Colonic mucosa (tissue), 4 donors: ENCODE data around the gene FADS2. TPM values are rescaled to one million over a fixed set of nuclear protein-coding genes. Genes with fewer than 3 reads are reported as not detected.
A peak's percentile ranks its signal among the peaks of the same experiment; 100 is the strongest.

Experiments used
- DNase-seq: peaks from one replicate; pipeline ENCODE4 v3.0.0-alpha.2; 2020
- H3K27ac ChIP-seq: fragments of 200-600 bp; one replicate; pipeline ENCODE4 v1.8.0; 2021
- H3K27me3 ChIP-seq: fragments of 200-600 bp; one replicate; pipeline ENCODE4 v1.8.0; 2021
- H3K36me3 ChIP-seq: fragments of 200-600 bp; one replicate; pipeline ENCODE4 v1.8.0; 2021
- H3K4me1 ChIP-seq: fragments of 200-600 bp; one replicate; pipeline ENCODE4 v1.8.0; 2021; ENCODE audit warnings: mild to moderate bottlenecking
- H3K4me3 ChIP-seq: fragments of 200-600 bp; one replicate; pipeline ENCODE4 v1.8.0; 2021
- H3K9ac ChIP-seq, 2 donors: one replicate each; pipeline ENCODE4 v1.7.0; 2013; ENCODE audit warnings: control low read depth in 2 of 2, low read depth in 2 of 2, low read length in 2 of 2
- H3K9me3 ChIP-seq: fragments of 200-600 bp; one replicate; pipeline ENCODE4 v1.8.0; 2021
- intact Hi-C: fragments of 100-400 bp; cut with DNase I; formaldehyde crosslinking; loops from one replicate; pipeline ENCODE4 v1.14.1; 2022
- total RNA-seq, 2 donors: library from RNA; stranded (reverse); fragmentation: NEBNext Ultra II Directional in 1 of 2; extraction: Animal tissue kit (Norgen Biotek cat#: 25700) in 1 of 2; gene quantifications; one replicate each; pipeline ENCODE4 v1.2.1, GENCODE V29; 2021
- TF ChIP-seq, protein P1 (sequence below): fragments of 200-600 bp; IDR thresholded peaks from one replicate; pipeline ENCODE4 v1.8.0; 2022; ENCODE audit warnings: antibody characterized with exemption, mild to moderate bottlenecking
- donor health status: healthy.
- donor health status: DM: no; HTN: no; CAD: no.
- donor health status: DM: no; HTN: no; CAD: no.

Gene FADS2
- total RNA-seq, 2 donors from 2014 or later, result 13.9 to 38.6 TPM

DNA sequence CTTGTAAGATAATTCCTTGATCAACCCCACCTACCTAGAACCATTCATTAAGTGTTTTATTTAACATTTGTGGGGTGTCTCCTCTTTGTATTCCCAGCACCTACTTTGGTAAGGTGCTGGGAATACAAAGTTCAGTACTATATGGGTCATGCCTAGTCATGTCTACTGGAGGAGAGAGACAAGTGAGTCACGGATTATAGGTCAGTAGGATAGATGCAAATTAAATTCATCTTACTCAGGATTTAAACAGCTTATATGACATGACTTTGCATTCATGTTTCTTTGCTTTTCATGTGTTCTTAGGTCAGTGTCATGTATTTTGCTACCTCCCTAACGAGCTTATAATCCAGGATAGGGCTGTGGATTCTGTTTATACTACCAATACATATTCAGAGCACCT lies 7.9 kb upstream of the FADS2 start:
- no peaks in the 10 kb centered on the region for H3K4me1 ChIP-seq

GRCh38 chr11:61826930-61827570 lies 1.1 kb upstream of the FADS2 start:
- TF ChIP-seq, protein P1, sequence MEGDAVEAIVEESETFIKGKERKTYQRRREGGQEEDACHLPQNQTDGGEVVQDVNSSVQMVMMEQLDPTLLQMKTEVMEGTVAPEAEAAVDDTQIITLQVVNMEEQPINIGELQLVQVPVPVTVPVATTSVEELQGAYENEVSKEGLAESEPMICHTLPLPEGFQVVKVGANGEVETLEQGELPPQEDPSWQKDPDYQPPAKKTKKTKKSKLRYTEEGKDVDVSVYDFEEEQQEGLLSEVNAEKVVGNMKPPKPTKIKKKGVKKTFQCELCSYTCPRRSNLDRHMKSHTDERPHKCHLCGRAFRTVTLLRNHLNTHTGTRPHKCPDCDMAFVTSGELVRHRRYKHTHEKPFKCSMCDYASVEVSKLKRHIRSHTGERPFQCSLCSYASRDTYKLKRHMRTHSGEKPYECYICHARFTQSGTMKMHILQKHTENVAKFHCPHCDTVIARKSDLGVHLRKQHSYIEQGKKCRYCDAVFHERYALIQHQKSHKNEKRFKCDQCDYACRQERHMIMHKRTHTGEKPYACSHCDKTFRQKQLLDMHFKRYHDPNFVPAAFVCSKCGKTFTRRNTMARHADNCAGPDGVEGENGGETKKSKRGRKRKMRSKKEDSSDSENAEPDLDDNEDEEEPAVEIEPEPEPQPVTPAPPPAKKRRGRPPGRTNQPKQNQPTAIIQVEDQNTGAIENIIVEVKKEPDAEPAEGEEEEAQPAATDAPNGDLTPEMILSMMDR, result no peak

More for the DNA sequence above, 7.9 kb upstream of the FADS2 start:
- Histone ChIP-seq H3K36me3 (no peaks in the 10 kb centered on the region), H3K9ac (no peak overlapping the region), H3K27me3 (peaks cover 7% of the 10 kb centered on the region), H3K4me3 (no peak overlapping the region), H3K9me3 (no peaks in the 10 kb centered on the region), H3K27ac (no peak overlapping the region)
- no peak for DNase-seq
- TF ChIP-seq, protein P1, result no peak
- intact Hi-C loops, result no loop called here

GRCh38 chr11:61828379-61828628 lies 204 bp downstream of the FADS2 start:
- peak overlapping the region; percentile 50 for H3K4me3 ChIP-seq
- H3K27ac ChIP-seq, result peak overlapping the region; percentile 60
- H3K27me3 ChIP-seq, result peaks cover 37% of the 10 kb centered on the region
- H3K36me3 ChIP-seq, result no peaks in the 10 kb centered on the region
- no peaks in the 10 kb centered on the region for H3K9me3 ChIP-seq
- peak overlapping the region; percentile 46 to 67 for H3K9ac ChIP-seq
- no peaks in the 10 kb centered on the region for H3K4me1 ChIP-seq
- DNase-seq, result no peak
- TF ChIP-seq, protein P1, result no peak
- intact Hi-C loops, result no loop called here

More at GRCh38 chr11:61826930-61827570, 1.1 kb upstream of the FADS2 start:
- peaks cover 37% of the 10 kb centered on the region for H3K27me3 ChIP-seq
- no peaks in the 10 kb centered on the region for H3K9me3 ChIP-seq
- no peak for DNase-seq
- H3K4me3 ChIP-seq, result peak overlapping the region; percentile 50
- H3K9ac ChIP-seq, result peak overlapping the region; percentile 34 to 35
- intact Hi-C loops, result no loop called here
- H3K36me3 ChIP-seq, result no peaks in the 10 kb centered on the region
- no peaks in the 10 kb centered on the region for H3K4me1 ChIP-seq
- peak overlapping the region; percentile 60 for H3K27ac ChIP-seq

DNA sequence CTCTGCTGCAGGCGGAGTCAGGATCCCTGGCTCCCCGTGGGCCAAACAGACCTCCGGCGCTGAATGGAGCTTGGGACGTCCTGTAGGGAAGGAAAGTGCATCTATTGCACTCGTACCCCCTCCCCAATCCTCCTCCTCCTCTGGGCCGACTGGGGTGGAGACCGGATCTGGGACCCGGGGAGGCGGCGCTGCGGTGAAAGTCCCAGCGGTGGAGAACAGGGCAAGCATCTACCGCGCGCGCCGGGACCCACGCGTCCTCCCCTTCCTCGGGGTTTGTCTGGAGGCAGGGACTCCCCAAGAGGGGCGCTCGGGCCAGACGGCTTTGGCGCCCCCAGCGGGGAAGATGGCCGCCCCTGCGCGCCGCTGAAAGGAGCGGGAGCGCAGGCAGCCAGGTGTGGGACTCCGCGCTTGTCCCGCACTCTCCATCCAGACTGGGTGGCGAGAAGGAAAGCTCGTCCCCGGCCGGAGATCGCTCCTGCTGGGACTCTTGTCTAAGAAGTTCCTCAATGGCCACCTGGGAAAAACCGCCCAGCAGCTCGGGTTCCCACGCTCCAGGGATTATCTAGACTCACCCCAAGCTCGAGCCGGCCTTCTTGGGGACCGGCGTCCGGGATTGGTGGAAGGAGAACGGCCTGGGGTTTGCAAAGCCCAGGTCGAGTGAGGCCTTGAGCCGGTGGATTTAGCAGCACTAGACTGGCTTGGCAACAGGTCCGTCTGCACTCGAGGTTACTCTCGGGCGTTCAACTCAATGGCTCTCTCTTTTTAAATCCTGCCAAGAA lies 718 bp downstream of the FADS2 start:
- H3K4me1 ChIP-seq, result no peaks in the 10 kb centered on the region
- DNase-seq, result peak; percentile 30
- peak overlapping the region; percentile 50 for H3K4me3 ChIP-seq

DNA sequence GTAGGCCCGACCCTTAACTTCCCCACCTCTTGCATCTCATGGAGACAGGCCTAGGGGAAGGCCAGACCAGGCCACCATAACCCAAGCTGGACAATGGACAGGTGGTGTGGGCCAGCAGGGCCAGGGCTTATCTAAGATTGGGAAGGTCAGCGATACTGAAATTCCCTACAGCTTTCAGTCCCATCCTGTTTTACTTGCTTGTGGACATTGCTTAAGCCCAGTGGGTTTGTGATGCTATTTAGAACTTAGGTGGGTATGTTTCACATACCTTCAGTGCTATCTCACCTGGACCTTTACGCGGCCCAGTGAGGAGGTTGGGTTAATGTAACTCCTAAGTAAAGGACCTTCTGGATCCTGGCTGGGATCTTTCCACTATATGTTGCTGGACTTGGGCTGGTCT lies 1.7 kb downstream of the FADS2 start:
- Histone ChIP-seq H3K27me3 (peaks cover 37% of the 10 kb centered on the region), H3K4me1 (no peaks in the 10 kb centered on the region), H3K27ac (no peak overlapping the region), H3K36me3 (no peaks in the 10 kb centered on the region), H3K4me3 (no peak overlapping the region), H3K9ac (no peak overlapping the region), H3K9me3 (no peaks in the 10 kb centered on the region)
- DNase-seq, result no peak
- intact Hi-C loops, result no loop called here
- TF ChIP-seq, protein P1, result no peak

More for the DNA sequence above, 718 bp downstream of the FADS2 start:
- intact Hi-C loops, result no loop called here
- Histone ChIP-seq H3K27me3 (peaks cover 37% of the 10 kb centered on the region), H3K9ac (peak overlapping the region; percentile 46 to 67), H3K36me3 (no peaks in the 10 kb centered on the region), H3K9me3 (no peaks in the 10 kb centered on the region), H3K27ac (peak overlapping the region; percentile 60)
- TF ChIP-seq, protein P1, result no peak
